HEK293 (cell line): ENCODE data around the gene DCC.
"Not testable (repeated sequence)": the region's sequence is repeated elsewhere in the genome, so short reads cannot be mapped to it uniquely, and the experiment has no call there.

ENCODE experiments used
- CTCF ChIA-PET: fragments of 350-600 bp; formaldehyde crosslinking; extraction: SDS; loops from one replicate; lab custom pipeline; 2021; ENCODE audit warnings: antibody characterized with exemption; lab: Yijun Ruan, JAX
- POLR2A ChIA-PET: fragments of 300-600 bp; formaldehyde crosslinking; extraction: SDS; loops from one replicate; lab custom pipeline; 2020; ENCODE audit warnings: antibody characterized with exemption, inconsistent platforms; lab: Yijun Ruan, JAX
- H3K27ac ChIP-seq: fragments of 200-500 bp; sonication (Bioruptor generic); 2 replicates; pipeline ENCODE4 v1.5.1; 2014; ENCODE audit warnings: low read depth, low read length, control low read depth, inconsistent platforms; ENCODE audit errors: extremely low read depth
- H3K36me3 ChIP-seq, 2 experiments: fragments of 200-500 bp in 1 of 2; sonication (Bioruptor generic) in 1 of 2; 1 replicate in 1 of 2; 2 replicates in 1 of 2; pipeline ENCODE4 v1.5.1; 2014 to 2017; ENCODE audit warnings: inconsistent platforms in 2 of 2, low read length in 2 of 2; ENCODE audit not compliant: control insufficient read depth in 2 of 2, insufficient read depth in 1 of 2
- H3K4me1 ChIP-seq: fragments of 200-500 bp; sonication (Bioruptor generic); 2 replicates; pipeline ENCODE4 v1.5.1; 2014; ENCODE audit warnings: mild to moderate bottlenecking, low read length, inconsistent platforms; ENCODE audit not compliant: control insufficient read depth, insufficient read depth
- H3K4me3 ChIP-seq: 2 replicates; pipeline ENCODE4 v1.5.1; 2011; ENCODE audit warnings: low read depth, mild to moderate bottlenecking, control low read depth, low read length, moderate library complexity
- H3K9me3 ChIP-seq: fragments of 200-500 bp; sonication (Bioruptor generic); 2 replicates; pipeline ENCODE4 v1.5.1; 2014; ENCODE audit warnings: low read depth, low read length, inconsistent platforms; ENCODE audit not compliant: control insufficient read depth, insufficient read depth
- SP2 ChIP-seq: fragments of 450-650 bp; formaldehyde crosslinking; IDR thresholded peaks from 2 replicates; pipeline ENCODE4 v1.5.1; 2016; ENCODE audit warnings: missing biosample characterization, missing genetic modification characterization
- ZFP69B ChIP-seq: fragments of 450-650 bp; formaldehyde crosslinking; IDR thresholded peaks from 2 replicates; pipeline ENCODE4 v1.5.1; 2016; ENCODE audit warnings: missing biosample characterization, missing genetic modification characterization
- ZIC2 ChIP-seq: fragments of 450-650 bp; formaldehyde crosslinking; IDR thresholded peaks from 2 replicates; pipeline ENCODE4 v1.5.1; 2016; ENCODE audit warnings: missing biosample characterization, missing genetic modification characterization
- ZNF211 ChIP-seq: fragments of 450-650 bp; formaldehyde crosslinking; IDR thresholded peaks from 2 replicates; pipeline ENCODE4 v1.5.1; 2016; ENCODE audit warnings: low read depth, missing biosample characterization, missing genetic modification characterization
- ZNF324 ChIP-seq: fragments of 450-650 bp; formaldehyde crosslinking; IDR thresholded peaks from 2 replicates; pipeline ENCODE4 v1.5.1; 2016; ENCODE audit warnings: missing biosample characterization, missing genetic modification characterization
- ZNF335 ChIP-seq: fragments of 450-650 bp; formaldehyde crosslinking; conservative IDR thresholded peaks from 2 replicates; pipeline ENCODE4 v1.5.1; 2016; ENCODE audit warnings: missing biosample characterization, missing genetic modification characterization
- ZNF350 ChIP-seq: fragments of 450-650 bp; formaldehyde crosslinking; IDR thresholded peaks from 2 replicates; pipeline ENCODE4 v1.5.0; 2017; ENCODE audit warnings: missing biosample characterization, mild to moderate bottlenecking, missing genetic modification characterization
- ZNF37A ChIP-seq: fragments of 450-650 bp; IDR thresholded peaks from 2 replicates; pipeline ENCODE4 v1.5.1; 2018; ENCODE audit warnings: missing biosample characterization, missing genetic modification characterization
- ZNF510 ChIP-seq: fragments of 450-650 bp; formaldehyde crosslinking; IDR thresholded peaks from 2 replicates; pipeline ENCODE4 v1.5.1; 2018; ENCODE audit warnings: mild to moderate bottlenecking, missing genetic modification characterization, missing biosample characterization; ENCODE audit not compliant: insufficient replicate concordance
- ZNF530 ChIP-seq: fragments of 450-650 bp; formaldehyde crosslinking; IDR thresholded peaks from 2 replicates; pipeline ENCODE4 v1.5.1; 2016; ENCODE audit warnings: low read depth, missing biosample characterization, missing genetic modification characterization
- ZNF555 ChIP-seq: fragments of 450-650 bp; formaldehyde crosslinking; conservative IDR thresholded peaks from 2 replicates; pipeline ENCODE4 v1.5.1; 2017; ENCODE audit warnings: missing biosample characterization, mild to moderate bottlenecking, missing genetic modification characterization, inconsistent platforms
- ZNF660 ChIP-seq: fragments of 450-650 bp; IDR thresholded peaks from 2 replicates; pipeline ENCODE4 v1.5.1; 2018; ENCODE audit warnings: missing biosample characterization, mild to moderate bottlenecking, missing genetic modification characterization
- ZNF76 ChIP-seq: fragments of 450-650 bp; formaldehyde crosslinking; IDR thresholded peaks from 2 replicates; pipeline ENCODE4; 2016; ENCODE audit warnings: low read depth, missing biosample characterization, missing genetic modification characterization, borderline replicate concordance
- ZNF768 ChIP-seq: fragments of 450-650 bp; formaldehyde crosslinking; IDR thresholded peaks from 2 replicates; pipeline ENCODE4 v1.5.1; 2018; ENCODE audit warnings: missing biosample characterization, mild to moderate bottlenecking, missing genetic modification characterization
- TF ChIP-seq, protein P1 (sequence below): fragments of 450-650 bp; formaldehyde crosslinking; conservative IDR thresholded peaks from 2 replicates; pipeline ENCODE4 v1.5.1; 2016; ENCODE audit warnings: low read depth, missing biosample characterization, missing genetic modification characterization
- TF ChIP-seq, protein P2 (sequence below): fragments of 450-650 bp; formaldehyde crosslinking; IDR thresholded peaks from 2 replicates; pipeline ENCODE4 v1.5.1; 2017; ENCODE audit warnings: missing biosample characterization, missing genetic modification characterization

The DCC gene

GRCh38 chr18:52353589-52353988, 13.6 kb downstream of the DCC start (continued):
- TF ChIP-seq, protein P1, sequence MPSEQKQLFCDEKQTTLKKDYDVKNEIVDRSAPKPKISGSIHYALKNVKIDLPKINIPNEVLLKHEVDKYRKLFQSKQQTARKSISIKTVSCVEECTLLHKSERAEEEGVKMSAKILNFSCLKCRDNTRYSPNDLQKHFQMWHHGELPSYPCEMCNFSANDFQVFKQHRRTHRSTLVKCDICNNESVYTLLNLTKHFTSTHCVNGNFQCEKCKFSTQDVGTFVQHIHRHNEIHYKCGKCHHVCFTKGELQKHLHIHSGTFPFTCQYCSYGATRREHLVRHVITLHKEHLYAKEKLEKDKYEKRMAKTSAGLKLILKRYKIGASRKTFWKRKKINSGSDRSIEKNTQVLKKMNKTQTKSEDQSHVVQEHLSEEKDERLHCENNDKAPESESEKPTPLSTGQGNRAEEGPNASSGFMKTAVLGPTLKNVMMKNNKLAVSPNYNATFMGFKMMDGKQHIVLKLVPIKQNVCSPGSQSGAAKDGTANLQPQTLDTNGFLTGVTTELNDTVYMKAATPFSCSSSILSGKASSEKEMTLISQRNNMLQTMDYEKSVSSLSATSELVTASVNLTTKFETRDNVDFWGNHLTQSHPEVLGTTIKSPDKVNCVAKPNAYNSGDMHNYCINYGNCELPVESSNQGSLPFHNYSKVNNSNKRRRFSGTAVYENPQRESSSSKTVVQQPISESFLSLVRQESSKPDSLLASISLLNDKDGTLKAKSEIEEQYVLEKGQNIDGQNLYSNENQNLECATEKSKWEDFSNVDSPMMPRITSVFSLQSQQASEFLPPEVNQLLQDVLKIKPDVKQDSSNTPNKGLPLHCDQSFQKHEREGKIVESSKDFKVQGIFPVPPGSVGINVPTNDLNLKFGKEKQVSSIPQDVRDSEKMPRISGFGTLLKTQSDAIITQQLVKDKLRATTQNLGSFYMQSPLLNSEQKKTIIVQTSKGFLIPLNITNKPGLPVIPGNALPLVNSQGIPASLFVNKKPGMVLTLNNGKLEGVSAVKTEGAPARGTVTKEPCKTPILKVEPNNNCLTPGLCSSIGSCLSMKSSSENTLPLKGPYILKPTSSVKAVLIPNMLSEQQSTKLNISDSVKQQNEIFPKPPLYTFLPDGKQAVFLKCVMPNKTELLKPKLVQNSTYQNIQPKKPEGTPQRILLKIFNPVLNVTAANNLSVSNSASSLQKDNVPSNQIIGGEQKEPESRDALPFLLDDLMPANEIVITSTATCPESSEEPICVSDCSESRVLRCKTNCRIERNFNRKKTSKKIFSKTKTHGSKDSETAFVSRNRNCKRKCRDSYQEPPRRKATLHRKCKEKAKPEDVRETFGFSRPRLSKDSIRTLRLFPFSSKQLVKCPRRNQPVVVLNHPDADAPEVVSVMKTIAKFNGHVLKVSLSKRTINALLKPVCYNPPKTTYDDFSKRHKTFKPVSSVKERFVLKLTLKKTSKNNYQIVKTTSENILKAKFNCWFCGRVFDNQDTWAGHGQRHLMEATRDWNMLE: no peak
- TF ChIP-seq ZNF37A (tag by site-specific recombination): no peak
- no peak for TF ChIP-seq ZIC2 (tag by site-specific recombination)
- no peak for TF ChIP-seq ZNF335
- TF ChIP-seq ZFP69B (tag by site-specific recombination): no peak
- no peak for TF ChIP-seq ZNF530 (tag by site-specific recombination)
- no peak for TF ChIP-seq ZNF350 (tag by site-specific recombination)
- no peak for TF ChIP-seq ZNF324

GRCh38 chr18:52363861-52364260, 23.9 kb downstream of the DCC start:
- Histone ChIP-seq H3K9me3 (no peaks in the 10 kb centered on the region), H3K27ac (no peak overlapping the region), H3K4me3 (no peak overlapping the region), H3K4me1 (no peaks in the 10 kb centered on the region), H3K36me3 (no peaks in the 10 kb centered on the region)
- ChIA-PET CTCF (no interaction called here), POLR2A (no interaction called here)
- TF ChIP-seq ZNF510 (tag by site-specific recombination): no peak
- TF ChIP-seq, protein P2, sequence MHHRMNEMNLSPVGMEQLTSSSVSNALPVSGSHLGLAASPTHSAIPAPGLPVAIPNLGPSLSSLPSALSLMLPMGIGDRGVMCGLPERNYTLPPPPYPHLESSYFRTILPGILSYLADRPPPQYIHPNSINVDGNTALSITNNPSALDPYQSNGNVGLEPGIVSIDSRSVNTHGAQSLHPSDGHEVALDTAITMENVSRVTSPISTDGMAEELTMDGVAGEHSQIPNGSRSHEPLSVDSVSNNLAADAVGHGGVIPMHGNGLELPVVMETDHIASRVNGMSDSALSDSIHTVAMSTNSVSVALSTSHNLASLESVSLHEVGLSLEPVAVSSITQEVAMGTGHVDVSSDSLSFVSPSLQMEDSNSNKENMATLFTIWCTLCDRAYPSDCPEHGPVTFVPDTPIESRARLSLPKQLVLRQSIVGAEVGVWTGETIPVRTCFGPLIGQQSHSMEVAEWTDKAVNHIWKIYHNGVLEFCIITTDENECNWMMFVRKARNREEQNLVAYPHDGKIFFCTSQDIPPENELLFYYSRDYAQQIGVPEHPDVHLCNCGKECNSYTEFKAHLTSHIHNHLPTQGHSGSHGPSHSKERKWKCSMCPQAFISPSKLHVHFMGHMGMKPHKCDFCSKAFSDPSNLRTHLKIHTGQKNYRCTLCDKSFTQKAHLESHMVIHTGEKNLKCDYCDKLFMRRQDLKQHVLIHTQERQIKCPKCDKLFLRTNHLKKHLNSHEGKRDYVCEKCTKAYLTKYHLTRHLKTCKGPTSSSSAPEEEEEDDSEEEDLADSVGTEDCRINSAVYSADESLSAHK: no peak

GRCh38 chr18:52366851-52367250, 26.9 kb downstream of the DCC start:
- CTCF ChIA-PET: interaction anchor here (0.7 kb wide), 1 partner anchor 276 kb away, joined by 3 read pairs; no protein-coding TSS in a partner anchor
- H3K9me3 ChIP-seq: not testable (repeated sequence)

GRCh38 chr18:52367953-52368742, 28.2 kb downstream of the DCC start:
- TF ChIP-seq ZNF555 (tag by site-specific recombination): no peak
- no peak for TF ChIP-seq ZNF768 (tag by site-specific recombination)
- TF ChIP-seq ZNF211: no peak
- TF ChIP-seq ZNF660 (tag by site-specific recombination): no peak
- no peak for TF ChIP-seq ZNF76 (tag by site-specific recombination)
- TF ChIP-seq SP2 (tag by site-specific recombination): no peak
- no peak overlapping the region for H3K27ac ChIP-seq
- H3K4me3 ChIP-seq: no peak overlapping the region
- H3K4me1 ChIP-seq: no peaks in the 10 kb centered on the region
- no peaks in the 10 kb centered on the region for H3K36me3 ChIP-seq
- H3K9me3 ChIP-seq: no peaks in the 10 kb centered on the region
- CTCF ChIA-PET: interaction anchor here (0.6 kb wide), 1 partner anchor 646 kb away, joined by 3 read pairs; no protein-coding TSS in a partner anchor
- POLR2A ChIA-PET: no interaction called here

More at GRCh38 chr18:52366851-52367250, 26.9 kb downstream of the DCC start:
- H3K4me1 ChIP-seq, H3K4me3 ChIP-seq, H3K27ac ChIP-seq, H3K36me3 ChIP-seq, POLR2A ChIA-PET: not testable (repeated sequence)
